ELF-1 (cell line): ENCODE measurements around the gene RDH14.

Experiments
- DNase-seq: peaks from one replicate; pipeline ENCODE4 v3.0.0-alpha.2; 2016; ENCODE audit warnings: low read depth, low spot score

RDH14 gene

DNA sequence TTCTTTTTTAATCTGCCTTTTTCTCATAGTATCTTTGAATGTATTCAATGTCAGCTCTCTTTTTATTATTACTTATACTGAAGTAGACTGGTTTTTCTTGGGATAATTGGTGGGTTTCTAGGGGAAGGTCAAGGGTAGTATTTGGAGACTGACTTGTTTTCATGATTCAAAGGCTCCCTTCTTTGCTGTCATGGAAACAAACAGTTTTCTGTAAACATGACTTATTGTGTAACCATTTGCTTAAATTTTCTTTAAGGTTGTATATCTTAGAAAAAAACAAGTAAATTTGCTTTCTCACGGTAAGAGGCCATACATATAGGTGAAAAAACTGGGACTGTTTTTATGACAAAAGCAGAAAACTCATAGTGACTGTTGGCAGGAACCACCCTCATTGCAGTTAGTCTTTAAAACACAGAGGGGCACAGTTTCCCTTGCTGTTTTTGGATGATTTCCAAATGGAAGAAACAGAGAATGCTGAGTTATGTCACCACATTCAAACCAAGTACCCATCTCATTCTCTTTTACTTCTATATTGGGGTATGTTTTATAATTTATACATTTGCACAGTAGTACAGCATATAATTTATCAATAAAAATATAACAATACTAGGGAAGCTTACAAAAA lies 5.8 kb upstream of the RDH14 start:
- DNase-seq = no peak

DNA sequence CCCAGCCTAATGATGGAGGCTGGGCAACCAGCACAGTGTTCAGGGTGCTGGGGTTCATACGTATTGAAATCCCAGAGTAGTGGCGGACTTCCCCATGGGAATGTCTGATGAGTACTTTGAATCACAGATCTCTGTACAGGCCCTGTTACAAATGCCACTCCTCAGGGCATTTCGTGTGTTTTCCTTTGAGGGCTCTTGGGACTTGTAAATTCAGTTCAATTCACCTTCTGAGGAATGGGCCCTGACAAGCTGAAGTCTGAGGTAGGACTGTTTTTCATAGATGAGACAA lies 288 bp upstream of the RDH14 start:
- no peak for DNase-seq

DNA sequence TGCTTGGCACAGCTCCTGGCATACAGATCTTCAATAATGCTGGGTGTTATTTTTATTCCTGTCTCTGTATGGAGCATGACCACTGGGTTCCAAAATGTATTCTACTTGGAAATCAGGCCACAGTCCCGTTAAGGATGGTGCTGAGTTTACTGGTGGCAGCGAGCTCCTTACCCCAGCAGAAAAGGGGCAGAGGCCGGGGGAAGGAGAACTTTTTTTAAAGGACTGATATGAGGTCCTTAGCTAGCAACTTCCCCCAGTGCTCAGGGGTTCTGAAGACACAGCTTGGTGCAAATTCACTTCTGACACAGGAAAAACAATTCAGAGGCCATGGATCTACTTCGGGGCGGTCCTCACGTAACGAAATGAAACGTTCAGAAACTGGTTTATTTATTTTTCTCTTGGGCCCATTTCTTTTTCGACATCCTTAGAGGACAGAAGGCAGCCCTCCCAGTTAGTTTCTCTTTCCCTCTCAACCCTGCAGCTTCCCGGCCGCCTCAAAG lies 872 bp downstream of the RDH14 start:
- no peak for DNase-seq

DNA sequence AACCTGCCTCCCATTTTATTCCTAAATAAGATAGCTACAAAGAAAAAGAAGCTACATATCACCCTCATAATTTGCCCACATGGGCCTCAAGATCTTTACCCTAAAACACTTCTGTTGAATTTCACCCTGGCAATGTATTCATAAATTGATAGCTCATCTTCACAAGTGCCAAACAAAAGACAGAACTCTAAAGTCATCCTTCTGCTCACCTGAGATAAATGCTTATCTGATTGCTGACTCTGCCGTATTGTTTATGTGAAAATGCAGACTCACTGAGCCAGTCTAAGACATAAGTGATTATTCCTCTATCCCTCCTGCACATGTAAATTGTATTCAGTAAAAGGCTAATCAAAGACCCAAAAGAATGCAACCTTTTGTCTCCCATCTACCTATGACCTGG lies 2.0 kb downstream of the RDH14 start:
- no peak for DNase-seq

DNA sequence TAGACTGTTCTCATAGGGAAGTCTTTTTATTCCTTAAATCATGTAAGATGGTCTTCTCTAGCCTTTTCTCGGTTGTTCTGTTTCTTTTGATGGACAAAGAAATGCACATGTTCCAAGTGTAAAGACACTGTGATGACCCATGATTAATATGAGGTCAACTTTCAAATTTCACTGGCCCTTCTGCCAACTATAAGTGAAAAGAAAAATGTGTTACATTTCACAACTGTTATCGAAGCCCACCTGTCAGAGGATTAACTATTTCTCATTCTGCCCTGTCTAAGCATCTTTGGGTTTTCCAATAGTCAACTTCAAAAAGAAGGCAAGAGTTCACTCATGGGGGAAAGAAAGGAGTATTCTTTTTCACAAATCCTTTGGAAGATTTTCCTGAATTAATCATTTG lies 3.3 kb downstream of the RDH14 start:
- no peak for DNase-seq

DNA sequence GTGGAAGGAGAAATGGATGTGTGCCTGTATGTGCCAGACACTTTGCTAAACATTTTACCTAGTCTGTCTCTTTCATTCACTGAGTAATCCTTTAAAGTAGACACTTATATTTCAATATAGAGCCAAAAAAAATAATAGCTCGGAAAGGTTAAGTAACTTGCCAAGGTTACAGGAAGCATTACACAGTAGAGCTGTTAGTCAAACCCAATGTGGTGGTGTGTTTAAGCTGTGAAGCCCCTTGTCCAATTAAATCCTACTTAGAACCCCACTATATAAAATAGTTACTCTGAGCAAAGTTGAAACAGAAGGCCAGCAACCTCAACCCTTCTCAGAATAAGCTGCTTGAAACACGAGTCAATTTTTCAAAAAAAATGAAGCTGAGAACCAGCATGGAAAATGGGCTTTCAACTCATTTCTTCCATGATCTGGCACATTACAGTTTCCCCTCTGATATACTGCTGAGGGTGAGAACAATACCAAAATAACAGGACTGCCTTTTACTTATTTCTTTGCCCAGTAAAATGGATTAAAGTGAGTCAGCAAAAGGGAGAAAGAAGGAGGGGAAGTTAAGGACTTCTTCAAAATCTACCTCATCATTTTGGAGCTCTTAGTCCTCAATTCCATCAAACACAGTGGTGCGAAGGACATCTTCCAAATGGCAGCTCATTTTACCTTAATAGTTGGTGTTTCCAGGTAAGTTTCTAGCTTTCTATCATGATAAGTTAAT lies 7.9 kb downstream of the RDH14 start:
- no peak for DNase-seq

DNA sequence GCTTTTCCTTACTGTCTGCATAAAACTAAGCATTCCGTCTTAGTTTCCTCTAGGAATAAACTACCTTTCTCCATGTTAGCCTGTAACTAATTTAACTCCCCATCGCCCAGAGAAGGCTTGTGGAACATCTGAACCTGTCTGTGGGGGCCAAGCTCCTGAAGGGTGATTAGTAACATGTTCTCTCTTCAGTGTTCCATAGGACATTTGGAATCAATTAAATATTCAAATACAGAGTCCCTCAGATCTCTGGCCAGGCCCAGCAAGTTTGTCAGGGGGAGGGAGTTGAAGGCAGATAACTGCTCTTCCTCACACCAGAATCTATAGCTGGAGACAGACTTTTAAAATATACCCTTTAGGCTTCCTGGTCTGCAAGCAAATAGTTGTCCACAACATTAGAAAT lies 8.8 kb downstream of the RDH14 start:
- DNase-seq = no peak

DNA sequence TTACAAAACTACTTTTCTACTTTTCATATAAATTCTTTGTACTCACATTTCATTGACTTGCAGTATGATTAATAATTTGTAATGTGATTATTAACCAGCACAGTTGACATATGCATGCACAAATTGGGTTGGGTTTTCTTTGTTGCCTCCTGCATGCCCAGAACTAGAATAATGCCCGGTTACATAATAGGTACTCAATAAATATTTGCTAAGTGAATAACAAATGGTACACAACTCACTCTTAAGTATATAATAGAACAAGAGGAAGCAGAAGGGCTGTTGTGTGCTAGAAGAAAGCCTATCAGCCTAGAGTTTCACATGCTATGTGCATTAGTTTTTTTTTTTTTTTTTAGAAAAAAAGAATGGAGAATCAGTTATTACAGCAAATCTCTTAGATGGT lies 9.3 kb downstream of the RDH14 start:
- no peak for DNase-seq

DNA sequence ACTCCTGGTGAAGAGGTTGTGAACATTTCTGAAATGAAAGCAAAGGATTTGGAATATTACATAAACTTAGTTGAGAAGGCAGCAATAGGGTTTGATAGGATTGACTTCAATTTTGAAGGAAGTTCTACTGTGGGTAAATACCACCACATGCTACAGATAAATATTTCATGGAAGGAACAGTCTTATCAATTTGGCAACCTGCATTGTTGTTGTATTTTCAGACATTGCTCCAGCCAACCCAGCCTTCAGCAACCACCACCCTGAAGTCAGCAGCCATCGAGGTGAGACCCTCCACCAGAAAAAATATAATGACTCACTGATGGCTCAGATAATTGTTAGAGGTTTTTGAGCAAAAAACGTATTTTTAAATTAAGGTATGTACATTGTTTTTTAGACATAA lies 10.0 kb downstream of the RDH14 start:
- DNase-seq = no peak

DNA sequence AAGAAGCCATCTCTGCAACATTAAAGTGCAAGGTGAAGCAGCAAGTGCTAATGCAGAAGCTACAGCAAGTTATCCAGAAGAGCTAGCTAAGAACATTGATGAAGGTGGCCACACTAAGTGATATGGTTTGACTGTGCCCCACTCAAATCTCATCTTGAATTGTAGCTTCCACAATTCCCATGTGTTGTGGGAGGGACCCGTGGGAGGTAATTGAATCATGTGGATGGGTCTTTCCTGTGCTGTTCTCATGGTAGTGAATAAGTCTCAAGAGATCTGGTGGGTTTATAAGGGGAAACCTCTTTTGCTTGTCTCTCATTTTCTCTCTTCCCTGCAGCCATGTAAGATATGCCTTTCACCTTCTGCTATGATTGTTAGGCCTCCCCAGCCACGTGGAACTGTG lies 11.4 kb downstream of the RDH14 start:
- DNase-seq = no peak

DNA sequence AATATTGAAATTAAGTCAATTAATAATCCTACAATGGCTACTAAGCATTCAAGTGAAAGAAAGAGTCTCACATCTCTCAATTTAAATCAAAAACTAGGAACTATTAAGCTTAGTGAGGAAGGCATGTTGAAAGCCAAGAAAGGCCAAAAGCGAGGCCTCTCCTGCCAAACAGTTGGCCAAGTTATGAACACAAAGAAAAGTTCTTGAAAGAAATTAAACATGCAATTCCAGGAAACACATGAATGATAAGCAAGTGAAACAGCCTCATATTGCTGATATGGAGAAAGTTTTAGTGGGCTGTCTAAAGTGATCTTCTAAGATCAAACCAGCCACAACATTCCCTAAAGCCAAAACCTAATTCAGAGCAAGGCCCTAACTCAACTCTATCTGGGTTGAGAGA lies 11.8 kb downstream of the RDH14 start:
- DNase-seq = no peak

DNA sequence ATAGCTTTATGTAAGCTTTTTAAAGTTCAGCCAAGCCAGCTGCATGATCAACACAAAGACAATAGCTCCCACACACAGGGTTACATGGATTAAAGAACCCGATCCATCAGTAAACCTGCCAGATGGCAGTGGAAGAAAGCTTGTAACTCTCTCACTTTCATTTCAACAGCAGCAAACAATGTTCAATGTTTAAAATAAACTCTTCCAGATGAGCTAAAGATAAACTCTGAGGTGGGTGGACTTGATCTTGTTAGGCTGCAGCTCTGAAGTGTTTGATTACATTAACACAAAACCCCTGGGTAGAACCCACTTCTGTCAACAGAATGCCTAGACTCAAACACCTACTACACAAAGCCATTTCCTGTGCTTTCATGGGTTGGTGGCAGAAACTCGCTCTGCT lies 13.9 kb downstream of the RDH14 start:
- no peak for DNase-seq

DNA sequence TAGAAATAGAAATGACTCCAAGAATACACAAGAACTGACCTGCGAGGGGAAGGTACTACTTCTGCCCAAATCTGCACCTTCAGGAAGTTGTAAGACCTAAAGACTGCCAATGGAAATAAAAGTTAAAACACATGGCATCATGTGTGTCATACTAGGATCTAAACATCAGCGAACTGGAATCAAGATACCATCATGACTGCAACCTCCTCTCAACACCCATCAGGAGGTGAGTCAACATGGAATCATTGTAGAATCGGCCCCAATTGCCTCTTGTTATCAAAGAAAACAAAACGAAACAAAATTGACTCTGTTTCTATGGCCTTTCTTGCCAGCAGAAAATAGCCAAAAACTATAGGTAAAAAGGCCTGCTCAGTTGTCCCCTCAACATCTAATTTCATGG lies 15.1 kb downstream of the RDH14 start:
- DNase-seq = no peak

DNA sequence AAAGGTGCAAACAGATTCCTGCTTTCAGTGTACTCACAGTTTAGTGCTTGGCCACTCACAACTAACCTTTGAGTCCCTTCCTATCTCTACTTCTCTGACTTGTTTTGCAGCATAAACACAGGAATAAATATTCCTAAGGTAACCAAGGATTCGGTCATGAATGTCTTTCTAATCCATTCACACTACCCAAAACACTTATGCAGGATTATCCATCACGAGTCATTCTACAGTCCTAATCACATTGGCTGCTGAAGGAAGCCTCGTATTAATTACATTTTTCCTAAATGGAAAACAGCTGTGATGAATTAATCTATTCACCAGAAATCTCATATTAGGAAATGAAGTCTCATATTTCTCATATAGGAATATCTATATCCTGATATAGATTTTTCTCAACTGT lies 16.3 kb downstream of the RDH14 start:
- DNase-seq = no peak

DNA sequence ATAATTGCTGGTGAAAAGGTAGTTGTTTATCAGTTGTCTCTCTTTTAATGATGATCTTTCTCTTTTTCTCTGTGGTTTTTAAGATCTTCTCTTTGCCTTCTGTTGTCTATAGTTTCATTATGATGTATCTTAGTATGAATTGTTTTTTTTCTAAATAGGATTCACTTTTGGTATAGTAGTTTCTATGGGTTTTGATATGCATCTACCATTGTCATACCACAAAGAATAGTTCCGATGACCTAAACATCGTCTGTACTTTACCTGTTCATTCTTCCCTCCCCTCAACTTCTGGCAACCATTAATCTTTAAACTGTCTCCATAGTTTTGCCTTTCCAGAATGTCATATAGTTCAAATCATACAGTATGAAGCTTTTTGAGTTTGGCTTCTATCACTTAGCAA lies 19.6 kb downstream of the RDH14 start:
- no peak for DNase-seq

DNA sequence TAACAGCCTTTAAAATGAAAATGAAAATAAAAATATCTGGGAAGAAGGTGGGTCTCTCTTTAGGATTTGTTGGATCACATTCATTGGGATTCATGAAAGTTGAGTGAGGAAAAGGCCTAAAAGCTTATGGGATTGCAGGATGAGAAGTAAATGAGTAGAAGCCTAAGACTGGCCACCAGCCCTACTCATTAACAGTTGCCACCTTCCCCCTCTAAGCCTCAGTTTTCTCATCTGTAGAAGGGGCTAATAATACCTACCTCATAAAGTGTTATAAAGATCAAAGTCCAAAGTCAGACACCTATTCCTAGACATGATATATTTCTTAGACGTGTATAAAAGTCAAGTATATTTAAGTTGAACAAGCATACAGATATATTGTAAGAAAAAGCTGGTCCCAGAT lies 23.8 kb downstream of the RDH14 start:
- no peak for DNase-seq

DNA sequence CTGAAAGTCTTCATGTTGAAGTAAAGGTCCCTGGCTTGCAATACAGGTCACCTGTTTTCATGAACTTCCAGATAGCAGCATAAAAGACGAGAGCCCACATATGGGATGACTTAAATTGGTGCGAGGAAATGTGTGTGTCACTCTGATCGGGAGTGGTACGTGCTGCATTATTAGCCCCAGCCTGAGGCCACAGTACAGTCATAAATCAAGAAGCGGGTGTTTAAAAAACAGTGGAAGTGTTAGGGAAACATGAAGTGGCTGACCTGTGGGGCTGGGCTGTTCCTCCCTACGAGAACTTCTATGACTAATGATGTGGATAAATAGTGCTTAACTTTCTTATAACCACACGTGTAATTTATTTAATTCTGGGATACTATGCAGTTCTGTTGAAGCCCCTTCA lies 24.4 kb downstream of the RDH14 start:
- no peak for DNase-seq

DNA sequence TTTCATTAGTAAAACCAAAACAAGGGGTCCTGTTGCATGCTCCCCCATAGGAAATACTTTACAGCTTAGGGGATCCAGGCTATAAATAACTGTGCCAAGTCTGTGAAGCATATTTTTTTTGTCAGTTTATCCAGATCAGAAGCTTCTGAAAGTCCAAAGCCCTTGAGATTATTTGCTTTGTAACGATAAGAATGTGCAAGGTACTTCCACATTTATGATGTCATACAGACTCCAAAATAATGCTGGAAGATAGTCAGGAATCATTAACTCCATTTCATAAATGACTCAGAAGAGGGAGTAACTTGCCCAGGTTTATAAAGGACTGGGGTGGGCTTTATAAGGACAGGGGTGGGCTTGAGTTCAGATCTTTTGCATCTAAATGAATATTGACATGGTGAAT lies 29.3 kb downstream of the RDH14 start:
- no peak for DNase-seq

DNA sequence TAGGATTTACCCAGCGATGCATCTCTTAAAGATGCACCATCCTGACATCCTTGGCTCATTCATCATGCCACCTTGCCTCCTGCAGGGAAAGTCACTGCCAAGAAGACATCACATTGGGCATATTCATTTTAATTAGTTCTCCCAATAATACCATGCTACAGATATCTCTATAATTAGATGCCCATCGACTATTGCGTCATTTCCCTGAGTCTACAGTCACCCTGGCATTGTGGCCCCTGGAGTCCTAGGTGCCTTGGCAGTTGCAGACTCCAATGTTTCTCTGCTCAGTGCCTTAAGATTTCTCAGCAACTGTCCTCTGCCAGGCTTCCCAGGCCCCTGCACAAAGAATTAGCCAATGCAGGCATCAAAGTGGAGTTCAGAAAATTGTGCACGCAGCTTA lies 32.6 kb downstream of the RDH14 start:
- DNase-seq = no peak

DNA sequence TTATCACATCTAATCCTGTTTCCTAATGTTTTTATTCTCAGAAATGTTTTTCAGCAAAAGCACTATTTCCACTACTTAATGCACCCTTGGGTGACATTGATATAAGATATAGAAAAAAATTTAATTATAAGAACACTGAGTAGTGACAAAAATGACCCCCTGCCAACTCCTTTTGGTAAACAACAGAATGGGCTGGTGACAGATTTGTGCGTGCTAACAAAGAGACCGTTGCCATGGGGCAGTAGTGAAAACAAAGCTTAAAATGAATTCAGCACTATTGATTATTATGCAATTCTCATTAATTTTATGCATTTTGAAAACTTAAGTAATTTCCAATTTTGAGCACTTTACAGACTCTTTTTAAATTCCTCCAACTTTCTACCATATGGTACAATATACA lies 33.1 kb downstream of the RDH14 start:
- DNase-seq = no peak

DNA sequence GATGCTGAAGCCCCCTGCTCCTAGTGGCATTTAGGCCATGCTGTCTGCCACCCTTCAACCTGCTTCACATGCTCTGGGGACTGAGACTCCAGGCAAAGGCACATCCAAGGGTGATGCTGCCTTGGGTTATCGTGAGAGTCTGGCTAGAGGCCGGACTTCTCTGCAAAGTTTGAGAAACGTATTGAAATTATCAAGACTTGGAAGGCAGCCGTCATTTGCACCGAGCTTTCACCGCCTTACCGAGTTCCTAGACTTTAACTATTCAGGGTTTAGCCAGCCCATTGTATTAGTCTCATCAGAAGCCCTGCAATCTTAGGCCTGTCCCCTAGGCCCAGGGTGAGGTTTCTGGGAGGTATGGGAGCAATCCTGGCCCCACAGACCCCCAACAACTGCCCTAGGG lies 34.0 kb downstream of the RDH14 start:
- no peak for DNase-seq

DNA sequence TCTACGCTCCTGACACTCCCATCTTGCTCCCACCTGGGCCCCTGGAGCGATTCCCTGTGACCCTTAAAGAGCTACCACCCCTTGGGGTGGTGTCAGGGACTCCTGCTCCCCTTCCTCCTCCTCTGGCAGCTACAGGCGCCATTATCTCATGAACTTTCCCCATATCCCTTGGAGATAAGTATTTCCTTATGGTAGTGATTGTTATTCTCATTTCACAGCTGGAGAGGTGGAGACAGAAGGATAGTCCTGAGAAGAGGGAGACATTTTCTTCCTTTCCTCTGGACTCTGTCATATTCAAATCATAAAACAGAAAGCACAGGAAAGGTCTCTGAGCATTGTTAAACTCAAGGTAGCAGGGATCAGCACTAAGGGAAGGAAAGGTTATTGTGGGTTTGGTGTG lies 34.6 kb downstream of the RDH14 start:
- DNase-seq = no peak

DNA sequence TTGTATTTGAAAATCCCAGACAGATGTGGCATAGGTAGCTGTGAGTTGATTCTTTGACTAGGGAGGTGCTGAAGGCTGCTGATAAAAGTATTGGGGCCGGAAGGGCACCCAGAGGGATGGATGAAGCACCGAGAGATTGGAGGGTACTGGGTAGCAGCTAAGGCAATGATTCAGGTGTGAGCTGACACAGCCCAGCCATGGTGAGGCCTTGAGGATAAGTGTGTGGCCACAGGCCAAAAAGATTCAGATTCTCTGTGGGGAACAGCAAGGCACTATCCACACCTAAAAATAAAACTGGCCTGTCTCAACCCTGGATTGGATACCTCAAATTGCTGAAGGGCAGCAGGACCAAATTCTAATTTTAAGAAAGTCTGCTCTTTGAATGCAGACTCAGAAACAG lies 35.2 kb downstream of the RDH14 start:
- no peak for DNase-seq
